ENCODE data around the gene OR1N1.
"Not testable (repeated sequence)": the region's sequence is repeated elsewhere in the genome, so short reads cannot be mapped to it uniquely, and the experiment has no call there.

- not testable (repeated sequence) for TF ChIP-seq POLR2A (IDR thresholded peaks at IDR 0.05; ENCODE audit: low read length); GATA1 (IDR thresholded peaks at IDR 0.05; ENCODE audit: low read depth, low read length)
Observed at GRCh38 chr9:122531157-122531556, 4.1 kb upstream of the OR1N1 start.

Measured in erythroblast (primary cell).